ENCODE data around the gene CCDC92. TPM values are rescaled to one million over a fixed set of nuclear protein-coding genes. Genes with fewer than 3 reads are reported as not detected.

CCDC92 gene
- polyA plus RNA-seq, 1 of the 3 experiments (the other 2 are of a cell fraction) = 53.5 TPM

DNA sequence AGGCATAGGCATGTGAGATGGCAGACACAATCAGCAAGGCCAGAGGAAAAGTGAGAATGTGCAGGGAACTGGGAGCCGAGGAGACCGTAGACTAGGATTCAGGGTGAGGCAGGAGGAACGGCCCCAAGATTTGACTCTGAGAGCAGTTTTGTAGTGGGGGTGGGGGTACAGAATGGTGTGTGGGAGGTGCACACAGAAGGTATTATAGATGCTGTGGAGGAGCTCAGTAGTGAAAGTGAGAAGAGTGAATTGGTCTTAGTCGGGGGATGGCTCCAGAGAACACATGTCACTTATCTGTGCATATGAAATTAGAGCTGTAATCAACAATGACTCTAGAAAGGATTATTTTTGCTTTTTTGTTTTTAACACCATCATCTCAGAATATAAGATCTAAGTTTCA, 12.3 kb upstream of the CCDC92 start:
- H3K9ac ChIP-seq = no peak overlapping the region
- no peaks in the 10 kb centered on the region for H3K27me3 ChIP-seq (ENCODE audit: insufficient read depth)
- peaks cover 62% of the 10 kb centered on the region for H3K79me2 ChIP-seq (ENCODE audit: insufficient read depth)
- H3K36me3 ChIP-seq (replicated peaks in 1 of 2; ENCODE audit: control insufficient read depth in 1 of 2, insufficient read depth in 2 of 2, low read length in 1 of 2) = peaks cover 14 to 56% of the 10 kb centered on the region in 2 experiments
- DNase-seq = no peak
- ChIA-PET CTCF (interaction anchor here (0.8 to 2.9 kb wide), 7 partner anchors 11 to 216 kb away, joined by 3 to 24 read pairs (median 3); no protein-coding TSS in a partner anchor), POLR2A (interaction anchor here (0.7 kb wide), 1 partner anchor 337 kb away, joined by 3 read pairs; no protein-coding TSS in a partner anchor)
- no peak overlapping the region for H2AFZ ChIP-seq (ENCODE audit: low read depth)
- no peak overlapping the region for H3K4me2 ChIP-seq
- H4K20me1 ChIP-seq (ENCODE audit: insufficient read depth) = peaks cover 16% of the 10 kb centered on the region
- TF ChIP-seq, protein P1, sequence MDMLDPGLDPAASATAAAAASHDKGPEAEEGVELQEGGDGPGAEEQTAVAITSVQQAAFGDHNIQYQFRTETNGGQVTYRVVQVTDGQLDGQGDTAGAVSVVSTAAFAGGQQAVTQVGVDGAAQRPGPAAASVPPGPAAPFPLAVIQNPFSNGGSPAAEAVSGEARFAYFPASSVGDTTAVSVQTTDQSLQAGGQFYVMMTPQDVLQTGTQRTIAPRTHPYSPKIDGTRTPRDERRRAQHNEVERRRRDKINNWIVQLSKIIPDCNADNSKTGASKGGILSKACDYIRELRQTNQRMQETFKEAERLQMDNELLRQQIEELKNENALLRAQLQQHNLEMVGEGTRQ (IDR thresholded peaks at IDR 0.05; ENCODE audit: borderline replicate concordance, low read depth, low read length) = no peak
- TF ChIP-seq GATA2 (CRISPR knock-in tag; IDR thresholded peaks at IDR 0.05) = no peak
- TF ChIP-seq RAD21 (IDR thresholded peaks at IDR 0.05; ENCODE audit: low read length) = no peak
- no peak for TF ChIP-seq YY1 (IDR thresholded peaks at IDR 0.05; ENCODE audit: low read depth)
- TF ChIP-seq, protein P2, sequence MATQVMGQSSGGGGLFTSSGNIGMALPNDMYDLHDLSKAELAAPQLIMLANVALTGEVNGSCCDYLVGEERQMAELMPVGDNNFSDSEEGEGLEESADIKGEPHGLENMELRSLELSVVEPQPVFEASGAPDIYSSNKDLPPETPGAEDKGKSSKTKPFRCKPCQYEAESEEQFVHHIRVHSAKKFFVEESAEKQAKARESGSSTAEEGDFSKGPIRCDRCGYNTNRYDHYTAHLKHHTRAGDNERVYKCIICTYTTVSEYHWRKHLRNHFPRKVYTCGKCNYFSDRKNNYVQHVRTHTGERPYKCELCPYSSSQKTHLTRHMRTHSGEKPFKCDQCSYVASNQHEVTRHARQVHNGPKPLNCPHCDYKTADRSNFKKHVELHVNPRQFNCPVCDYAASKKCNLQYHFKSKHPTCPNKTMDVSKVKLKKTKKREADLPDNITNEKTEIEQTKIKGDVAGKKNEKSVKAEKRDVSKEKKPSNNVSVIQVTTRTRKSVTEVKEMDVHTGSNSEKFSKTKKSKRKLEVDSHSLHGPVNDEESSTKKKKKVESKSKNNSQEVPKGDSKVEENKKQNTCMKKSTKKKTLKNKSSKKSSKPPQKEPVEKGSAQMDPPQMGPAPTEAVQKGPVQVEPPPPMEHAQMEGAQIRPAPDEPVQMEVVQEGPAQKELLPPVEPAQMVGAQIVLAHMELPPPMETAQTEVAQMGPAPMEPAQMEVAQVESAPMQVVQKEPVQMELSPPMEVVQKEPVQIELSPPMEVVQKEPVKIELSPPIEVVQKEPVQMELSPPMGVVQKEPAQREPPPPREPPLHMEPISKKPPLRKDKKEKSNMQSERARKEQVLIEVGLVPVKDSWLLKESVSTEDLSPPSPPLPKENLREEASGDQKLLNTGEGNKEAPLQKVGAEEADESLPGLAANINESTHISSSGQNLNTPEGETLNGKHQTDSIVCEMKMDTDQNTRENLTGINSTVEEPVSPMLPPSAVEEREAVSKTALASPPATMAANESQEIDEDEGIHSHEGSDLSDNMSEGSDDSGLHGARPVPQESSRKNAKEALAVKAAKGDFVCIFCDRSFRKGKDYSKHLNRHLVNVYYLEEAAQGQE (IDR thresholded peaks at IDR 0.05; ENCODE audit: low read depth, low read length) = no peak
- TF ChIP-seq NFIC (IDR thresholded peaks at IDR 0.05; ENCODE audit: borderline replicate concordance) = no peak
- TF ChIP-seq EZH2phosphoT487 (IDR thresholded peaks at IDR 0.05; ENCODE audit: borderline replicate concordance, low read depth) = no peak
- no peak for TF ChIP-seq SIN3A (IDR thresholded peaks at IDR 0.05; ENCODE audit: borderline replicate concordance, low read depth, low read length)
- TF ChIP-seq RFX5 (IDR thresholded peaks at IDR 0.05; ENCODE audit: low read length) = no peak
- TF ChIP-seq, protein P3, sequence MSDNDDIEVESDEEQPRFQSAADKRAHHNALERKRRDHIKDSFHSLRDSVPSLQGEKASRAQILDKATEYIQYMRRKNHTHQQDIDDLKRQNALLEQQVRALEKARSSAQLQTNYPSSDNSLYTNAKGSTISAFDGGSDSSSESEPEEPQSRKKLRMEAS (IDR thresholded peaks at IDR 0.05; ENCODE audit: low read depth) = no peak
- TF ChIP-seq TAF1 (IDR thresholded peaks at IDR 0.05; ENCODE audit: borderline replicate concordance, low read depth, low read length) = no peak
- TF ChIP-seq GABPA (IDR thresholded peaks at IDR 0.05; ENCODE audit: low read depth) = no peak
- TF ChIP-seq, protein P4, sequence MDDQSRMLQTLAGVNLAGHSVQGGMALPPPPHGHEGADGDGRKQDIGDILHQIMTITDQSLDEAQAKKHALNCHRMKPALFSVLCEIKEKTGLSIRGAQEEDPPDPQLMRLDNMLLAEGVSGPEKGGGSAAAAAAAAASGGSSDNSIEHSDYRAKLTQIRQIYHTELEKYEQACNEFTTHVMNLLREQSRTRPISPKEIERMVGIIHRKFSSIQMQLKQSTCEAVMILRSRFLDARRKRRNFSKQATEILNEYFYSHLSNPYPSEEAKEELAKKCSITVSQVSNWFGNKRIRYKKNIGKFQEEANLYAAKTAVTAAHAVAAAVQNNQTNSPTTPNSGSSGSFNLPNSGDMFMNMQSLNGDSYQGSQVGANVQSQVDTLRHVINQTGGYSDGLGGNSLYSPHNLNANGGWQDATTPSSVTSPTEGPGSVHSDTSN (IDR thresholded peaks at IDR 0.05) = no peak
- TF ChIP-seq RCOR1 (IDR thresholded peaks at IDR 0.05; ENCODE audit: low read length) = no peak
- peaks cover 0 to 8% of the 10 kb centered on the region in 2 experiments; a peak in 1 of 4 replicates for H3K4me1 ChIP-seq (ENCODE audit: control insufficient read depth in 1 of 2, insufficient read depth in 2 of 2, low read depth in 1 of 2, low read length in 1 of 2)
- H3F3A ChIP-seq (replicated peaks; ENCODE audit: insufficient read depth) = no peaks in the 10 kb centered on the region
- no peak overlapping the region for H3K4me3 ChIP-seq (ENCODE audit: low read depth in 2 of 2, low read length in 1 of 2)
- H3K9me2 ChIP-seq = no peaks in the 10 kb centered on the region
- WGBS (ENCODE audit: low lambda C conversion rate) = 95% methylated on average over 4 of the region's 4 CpGs
- H3K9me3 ChIP-seq = no peaks in the 10 kb centered on the region
- H3K27ac ChIP-seq (ENCODE audit: low read depth in 2 of 2, low read length in 1 of 2) = no peak overlapping the region

All from SK-N-SH (cell line).